ENCODE results near the gene AGBL1. TPM values are rescaled to one million over a fixed set of nuclear protein-coding genes. Genes with fewer than 3 reads are reported as not detected.

AGBL1 gene
- total RNA-seq, 1 donor from 2014 or later: not detected

- no peak for DNase-seq (ENCODE audit: low spot score)
These were observed 631.8 kb downstream of the AGBL1 start for GRCh38 chr15:86711476-86711875.

- DNase-seq (ENCODE audit: low spot score): no peak
These were observed 634.6 kb downstream of the AGBL1 start for GRCh38 chr15:86714241-86714640.

GRCh38 chr15:86725628-86726027 lies 646.0 kb downstream of the AGBL1 start:
- no peak for DNase-seq (ENCODE audit: low spot score)

GRCh38 chr15:86735247-86736040 lies 655.8 kb downstream of the AGBL1 start:
- no peak for DNase-seq (ENCODE audit: low spot score)

- DNase-seq (ENCODE audit: low spot score): no peak
These were observed 662.2 kb downstream of the AGBL1 start for GRCh38 chr15:86741917-86742316.

- no peak for DNase-seq (ENCODE audit: low spot score)
These were observed 663.7 kb downstream of the AGBL1 start for GRCh38 chr15:86743283-86743903.

GRCh38 chr15:86744198-86744780 lies 664.6 kb downstream of the AGBL1 start:
- DNase-seq (ENCODE audit: low spot score): no peak

- DNase-seq (ENCODE audit: low spot score): no peak
These were observed 671.4 kb downstream of the AGBL1 start for GRCh38 chr15:86751116-86751515.

- DNase-seq (ENCODE audit: low spot score): no peak
These were observed 675.2 kb downstream of the AGBL1 start for GRCh38 chr15:86754846-86755245.

GRCh38 chr15:86756688-86757087 lies 677.0 kb downstream of the AGBL1 start:
- DNase-seq (ENCODE audit: low spot score): no peak

GRCh38 chr15:86759800-86760523 lies 680.3 kb downstream of the AGBL1 start:
- no peak for DNase-seq (ENCODE audit: low spot score)

- no peak for DNase-seq (ENCODE audit: low spot score)
These were observed 683.2 kb downstream of the AGBL1 start for GRCh38 chr15:86762874-86763273.

GRCh38 chr15:86764021-86764420 lies 684.4 kb downstream of the AGBL1 start:
- no peak for DNase-seq (ENCODE audit: low spot score)

- no peak for DNase-seq (ENCODE audit: low spot score)
These were observed 685.6 kb downstream of the AGBL1 start for GRCh38 chr15:86765281-86765680.

GRCh38 chr15:86772369-86773059 lies 692.8 kb downstream of the AGBL1 start:
- no peak for DNase-seq (ENCODE audit: low spot score)

GRCh38 chr15:86773736-86774135 lies 694.1 kb downstream of the AGBL1 start:
- DNase-seq (ENCODE audit: low spot score): no peak

- DNase-seq (ENCODE audit: low spot score): no peak
These were observed 696.5 kb downstream of the AGBL1 start for GRCh38 chr15:86776145-86776544.

- DNase-seq (ENCODE audit: low spot score): no peak
These were observed 716.9 kb downstream of the AGBL1 start for GRCh38 chr15:86796521-86796920.

GRCh38 chr15:86797135-86797534 lies 717.5 kb downstream of the AGBL1 start:
- no peak for DNase-seq (ENCODE audit: low spot score)

- no peak for DNase-seq (ENCODE audit: low spot score)
These were observed 719.6 kb downstream of the AGBL1 start for GRCh38 chr15:86799226-86799625.

- no peak for DNase-seq (ENCODE audit: low spot score)
These were observed 722.6 kb downstream of the AGBL1 start for GRCh38 chr15:86802244-86802643.

- DNase-seq (ENCODE audit: low spot score): no peak
These were observed 724.7 kb downstream of the AGBL1 start for GRCh38 chr15:86804406-86804805.

All from ureter (tissue), 1 donor.